ENCODE results near the gene KHDRBS1.
"Not testable (repeated sequence)": the region's sequence is repeated elsewhere in the genome, so short reads cannot be mapped to it uniquely, and the experiment has no call there.

Gene KHDRBS1

DNA sequence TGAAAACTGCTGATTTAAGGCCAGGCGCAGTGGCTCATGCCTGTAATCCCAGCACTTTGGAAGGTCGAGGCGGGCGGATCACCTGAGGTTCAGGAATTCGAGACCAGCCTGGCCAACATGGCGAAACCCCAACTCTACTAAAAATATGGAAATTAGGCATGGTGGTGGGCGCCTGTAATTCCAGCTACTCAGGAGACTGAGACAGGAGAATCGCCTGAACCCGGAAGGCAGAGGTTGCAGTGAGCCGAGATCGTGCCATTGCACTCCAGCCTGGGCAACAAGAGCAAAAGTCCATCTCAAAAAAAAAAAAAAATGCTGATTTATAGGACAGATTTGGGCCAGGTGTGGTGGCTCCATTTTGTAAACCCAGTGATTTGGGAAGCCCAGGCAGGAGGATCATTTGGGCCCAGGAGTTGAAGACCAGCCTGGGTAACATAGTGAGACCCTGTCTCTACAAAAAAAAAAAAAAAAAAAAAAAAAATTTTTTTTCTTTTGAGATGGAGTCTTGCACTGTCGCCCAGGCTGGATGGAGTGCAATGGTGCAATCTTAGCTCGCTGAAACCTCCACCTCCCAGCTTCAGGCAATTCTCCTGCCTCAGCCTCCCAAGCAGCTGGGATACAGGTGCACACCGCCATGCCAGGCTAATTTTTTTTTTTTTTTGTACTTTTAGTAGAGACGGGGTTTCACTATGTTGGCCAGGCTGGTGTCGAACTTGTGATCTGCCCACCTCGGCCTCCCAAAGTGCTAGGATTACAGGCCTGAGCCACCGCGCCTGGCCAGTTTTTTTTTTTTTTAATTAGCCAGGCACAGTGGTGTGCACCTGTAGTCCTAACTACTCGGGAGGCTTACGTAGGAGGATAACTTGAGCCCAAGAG is 52.2 kb downstream of the KHDRBS1 start:
- not testable (repeated sequence) for DNase-seq (ENCODE audit: low read depth)

- no peak for DNase-seq (ENCODE audit: low read depth)
These were observed 52.8 kb downstream of the KHDRBS1 start for GRCh38 chr1:32066489-32066873.

- DNase-seq (ENCODE audit: low read depth), result no peak
These were observed 55.4 kb downstream of the KHDRBS1 start for GRCh38 chr1:32068957-32069588.

DNA sequence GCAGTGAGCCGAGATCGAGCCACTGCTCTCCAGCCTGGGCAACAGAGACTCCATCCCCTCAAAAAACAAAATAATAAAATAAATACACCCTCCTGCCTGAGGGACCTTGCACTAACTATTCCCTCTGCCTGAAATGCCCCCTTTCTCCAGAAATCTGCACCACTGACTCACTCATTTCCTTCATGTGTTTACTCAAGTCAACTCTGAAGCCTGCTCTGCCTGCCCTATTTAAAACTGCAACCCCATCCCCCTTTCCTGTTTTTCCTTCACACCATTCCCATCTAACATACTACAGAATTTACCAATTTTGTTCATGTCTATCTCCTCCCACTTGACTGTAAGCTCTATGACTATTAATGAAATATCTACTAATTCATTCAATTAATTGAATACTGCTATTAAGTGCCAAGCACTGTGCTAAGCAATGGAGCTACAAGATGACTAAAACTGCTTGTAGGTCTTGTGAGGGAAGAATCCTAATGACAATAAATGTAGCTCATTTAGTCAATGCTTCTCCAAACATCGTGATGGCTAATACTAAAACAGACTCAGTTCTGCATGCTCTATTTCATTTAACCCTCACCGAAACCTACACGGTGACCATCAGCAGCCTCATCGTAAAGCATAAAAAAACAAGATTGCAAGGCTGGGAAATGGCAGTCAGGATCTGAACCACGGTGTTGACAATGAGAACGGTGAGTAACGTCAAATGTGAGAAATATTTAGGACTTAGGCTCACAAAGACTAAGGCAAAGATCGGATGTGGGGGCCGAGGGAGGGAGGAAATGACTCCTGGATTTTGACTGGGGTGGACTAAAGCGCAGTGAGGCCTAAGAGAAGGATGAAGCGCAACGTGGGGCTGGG is 58.3 kb downstream of the KHDRBS1 start:
- DNase-seq (ENCODE audit: low read depth), result no peak

GRCh38 chr1:32072622-32073298 is 59.1 kb downstream of the KHDRBS1 start, which contains the start of gene TMEM39B:
Gene TMEM39B, plus strand, starts transcription at chr1:32072939. Its CDS starts 109 bp downstream, at chr1:32073048.
- DNase-seq (ENCODE audit: low read depth), result peak; percentile 90

DNA sequence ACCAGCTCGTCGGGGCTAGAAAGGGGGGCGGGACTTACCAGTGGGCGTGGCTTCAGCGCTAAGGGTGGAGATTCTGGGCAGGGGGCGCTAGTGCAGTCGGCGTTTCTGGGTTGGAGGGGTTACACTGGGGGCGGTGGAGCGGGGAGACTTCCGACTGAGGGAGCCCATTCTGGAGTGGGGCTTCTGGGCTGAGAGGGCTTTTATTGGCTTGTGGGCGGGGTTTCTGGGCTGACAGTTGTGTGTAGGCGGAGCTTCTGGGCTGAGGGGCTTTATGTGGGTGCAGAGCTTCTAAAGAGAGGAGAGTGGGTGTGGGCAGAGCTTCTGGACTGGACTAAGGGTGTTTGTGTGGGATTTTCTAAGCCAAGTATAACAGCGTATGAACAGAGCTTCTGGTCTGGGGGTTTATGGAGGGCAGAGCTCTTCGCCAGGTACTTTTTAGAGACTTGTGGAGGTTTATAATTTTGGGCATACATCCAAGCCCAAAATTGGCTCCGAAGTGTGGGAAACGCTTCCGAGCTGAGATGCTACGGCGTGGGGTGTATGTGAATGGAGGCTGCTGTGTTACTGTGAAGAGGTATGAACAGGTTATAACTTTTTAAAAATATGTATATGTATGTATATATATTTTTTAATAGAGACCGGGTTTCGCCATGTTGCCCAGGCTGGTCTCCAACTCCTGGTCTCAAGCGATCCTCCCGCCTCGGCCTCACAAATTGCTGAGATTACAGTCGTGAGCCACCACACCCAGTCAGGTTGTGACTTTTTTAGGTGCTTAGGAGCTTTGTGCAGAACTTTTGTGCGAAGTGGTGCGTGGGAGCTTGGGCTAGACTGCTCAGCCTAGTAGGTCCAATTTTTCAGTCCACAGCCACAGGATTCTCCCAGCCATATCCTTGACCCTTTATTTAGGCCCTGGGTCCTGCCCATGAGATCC is 59.9 kb downstream of the KHDRBS1 start:
- DNase-seq (ENCODE audit: low read depth), result no peak

- no peak for DNase-seq (ENCODE audit: low read depth)
These were observed 61.2 kb downstream of the KHDRBS1 start for GRCh38 chr1:32074841-32075240.

GRCh38 chr1:32077451-32077850 is 63.8 kb downstream of the KHDRBS1 start:
- no peak for DNase-seq (ENCODE audit: low read depth)

DNA sequence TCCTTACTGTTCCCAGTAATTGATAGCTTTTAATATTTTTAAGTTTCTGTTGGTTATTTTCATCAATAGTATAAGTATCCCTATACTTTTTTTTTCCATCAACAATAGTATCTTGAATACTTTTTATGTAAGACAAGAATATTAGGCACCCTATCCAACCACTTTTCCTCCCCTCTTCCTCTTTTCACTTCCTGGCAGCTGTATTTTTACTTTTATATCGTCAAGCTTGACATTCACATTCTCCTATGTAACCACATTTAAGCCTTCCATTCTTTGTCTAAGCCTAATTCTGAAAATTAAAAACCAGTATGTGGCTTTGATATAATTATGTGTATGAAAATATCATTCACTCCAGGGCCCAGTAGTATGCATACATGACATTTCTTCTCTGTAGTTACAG is 68.4 kb downstream of the KHDRBS1 start:
- DNase-seq (ENCODE audit: low read depth), result no peak

- not testable (repeated sequence) for DNase-seq (ENCODE audit: low read depth)
These were observed 72.7 kb downstream of the KHDRBS1 start for GRCh38 chr1:32086381-32086780.

GRCh38 chr1:32091176-32091575 is 77.5 kb downstream of the KHDRBS1 start:
- DNase-seq (ENCODE audit: low read depth), result no peak

- no peak for DNase-seq (ENCODE audit: low read depth)
These were observed 77.9 kb downstream of the KHDRBS1 start for GRCh38 chr1:32091591-32091990.
